Measurements from ENCODE around the gene TBL1X.

TBL1X gene

GRCh38 chrX:9707306-9708033 is 242.6 kb downstream of the TBL1X start:
- Mint-ChIP-seq H3K27ac (no peak overlapping the region), H3K36me3 (peaks cover 19% of the 10 kb centered on the region), H3K9me3 (no peaks in the 10 kb centered on the region), H3K4me1 (peaks cover 8% of the 10 kb centered on the region), H3K27me3 (no peaks in the 10 kb centered on the region), H3K4me3 (no peak overlapping the region)
- DNase-seq (ENCODE audit: low spot score in 2 of 2) = no peak
- no peak for ATAC-seq (ENCODE audit: low read depth)

GRCh38 chrX:9708086-9708485 is 243.2 kb downstream of the TBL1X start:
- DNase-seq (ENCODE audit: low spot score in 2 of 2) (no peak), ATAC-seq (ENCODE audit: low read depth) (no peak)
- Mint-ChIP-seq H3K27ac (peak overlapping the region; percentile 41), H3K36me3 (peaks cover 21% of the 10 kb centered on the region), H3K27me3 (no peaks in the 10 kb centered on the region), H3K4me1 (peaks cover 8% of the 10 kb centered on the region), H3K4me3 (no peak overlapping the region), H3K9me3 (no peaks in the 10 kb centered on the region)

GRCh38 chrX:9708923-9709553 is 244.2 kb downstream of the TBL1X start:
- no peak overlapping the region for H3K4me3 Mint-ChIP-seq
- peaks cover 8% of the 10 kb centered on the region for H3K4me1 Mint-ChIP-seq
- DNase-seq (ENCODE audit: low spot score in 2 of 2) (peak; percentile 73 to 79), ATAC-seq (ENCODE audit: low read depth) (peak; percentile 91)
- peak overlapping the region; percentile 41 for H3K27ac Mint-ChIP-seq
- H3K36me3 Mint-ChIP-seq = peaks cover 22% of the 10 kb centered on the region
- no peaks in the 10 kb centered on the region for H3K27me3 Mint-ChIP-seq
- H3K9me3 Mint-ChIP-seq = no peaks in the 10 kb centered on the region

GRCh38 chrX:9710332-9710731 is 245.5 kb downstream of the TBL1X start:
- no peaks in the 10 kb centered on the region for H3K27me3 Mint-ChIP-seq
- H3K36me3 Mint-ChIP-seq = peaks cover 19% of the 10 kb centered on the region
- no peaks in the 10 kb centered on the region for H3K9me3 Mint-ChIP-seq

GRCh38 chrX:9717376-9717775 is 252.5 kb downstream of the TBL1X start:
- H3K27me3 Mint-ChIP-seq = no peaks in the 10 kb centered on the region
- H3K27ac Mint-ChIP-seq = no peak overlapping the region
- peaks cover 42% of the 10 kb centered on the region for H3K36me3 Mint-ChIP-seq
- no peak for DNase-seq (ENCODE audit: low spot score in 2 of 2)
- no peaks in the 10 kb centered on the region for H3K4me1 Mint-ChIP-seq
- ATAC-seq (ENCODE audit: low read depth) = no peak
- H3K9me3 Mint-ChIP-seq = peaks cover 4% of the 10 kb centered on the region
- no peak overlapping the region for H3K4me3 Mint-ChIP-seq

More at GRCh38 chrX:9710332-9710731, 245.5 kb downstream of the TBL1X start:
- peaks cover 8% of the 10 kb centered on the region for H3K4me1 Mint-ChIP-seq
- H3K4me3 Mint-ChIP-seq = no peak overlapping the region
- DNase-seq (ENCODE audit: low spot score in 2 of 2) (no peak), ATAC-seq (ENCODE audit: low read depth) (no peak)
- no peak overlapping the region for H3K27ac Mint-ChIP-seq

- H3K4me3 Mint-ChIP-seq = no peak overlapping the region
- DNase-seq (ENCODE audit: low spot score in 2 of 2) (no peak), ATAC-seq (ENCODE audit: low read depth) (no peak)
- H3K4me1 Mint-ChIP-seq = peaks cover 5% of the 10 kb centered on the region
- no peaks in the 10 kb centered on the region for H3K27me3 Mint-ChIP-seq
- peaks cover 19% of the 10 kb centered on the region for H3K36me3 Mint-ChIP-seq
- H3K27ac Mint-ChIP-seq = no peak overlapping the region
- peaks cover 7% of the 10 kb centered on the region for H3K9me3 Mint-ChIP-seq
Measured at GRCh38 chrX:9724711-9725110, 259.9 kb downstream of the TBL1X start.

GRCh38 chrX:9728261-9728660 is 263.4 kb downstream of the TBL1X start:
- no peak overlapping the region for H3K27ac Mint-ChIP-seq
- peaks cover 2% of the 10 kb centered on the region for H3K9me3 Mint-ChIP-seq
- H3K27me3 Mint-ChIP-seq = no peaks in the 10 kb centered on the region
- peaks cover 2% of the 10 kb centered on the region for H3K36me3 Mint-ChIP-seq
- H3K4me3 Mint-ChIP-seq = no peak overlapping the region
- ATAC-seq (ENCODE audit: low read depth) = peak; percentile 21
- H3K4me1 Mint-ChIP-seq = peaks cover 5% of the 10 kb centered on the region
- DNase-seq (ENCODE audit: low spot score in 2 of 2) = no peak

- H3K4me3 Mint-ChIP-seq = no peak overlapping the region
- no peak for ATAC-seq (ENCODE audit: low read depth)
Measured at GRCh38 chrX:9729171-9729885, 264.5 kb downstream of the TBL1X start.

GRCh38 chrX:9730078-9730477 is 265.2 kb downstream of the TBL1X start:
- no peak overlapping the region for H3K27ac Mint-ChIP-seq
- DNase-seq (ENCODE audit: low spot score in 2 of 2) (no peak), ATAC-seq (ENCODE audit: low read depth) (no peak)
- H3K4me3 Mint-ChIP-seq = no peak overlapping the region
- peaks cover 3% of the 10 kb centered on the region for H3K27me3 Mint-ChIP-seq
- H3K36me3 Mint-ChIP-seq = peaks cover 2% of the 10 kb centered on the region
- H3K4me1 Mint-ChIP-seq = peaks cover 5% of the 10 kb centered on the region
- H3K9me3 Mint-ChIP-seq = peaks cover 5% of the 10 kb centered on the region

More at GRCh38 chrX:9729171-9729885, 264.5 kb downstream of the TBL1X start:
- Mint-ChIP-seq H3K4me1 (peaks cover 5% of the 10 kb centered on the region), H3K9me3 (peaks cover 5% of the 10 kb centered on the region), H3K36me3 (peaks cover 2% of the 10 kb centered on the region), H3K27me3 (peaks cover 3% of the 10 kb centered on the region), H3K27ac (no peak overlapping the region)
- no peak for DNase-seq (ENCODE audit: low spot score in 2 of 2)

- Mint-ChIP-seq H3K4me3 (no peak overlapping the region), H3K9me3 (peaks cover 5% of the 10 kb centered on the region), H3K36me3 (peaks cover 2% of the 10 kb centered on the region), H3K27ac (no peak overlapping the region), H3K27me3 (peaks cover 3% of the 10 kb centered on the region), H3K4me1 (peaks cover 5% of the 10 kb centered on the region)
- ATAC-seq (ENCODE audit: low read depth) (no peak), DNase-seq (ENCODE audit: low spot score in 2 of 2) (no peak)
Measured at GRCh38 chrX:9730752-9731151, 265.9 kb downstream of the TBL1X start.

GRCh38 chrX:9737363-9737762 is 272.5 kb downstream of the TBL1X start:
- Mint-ChIP-seq H3K36me3 (no peaks in the 10 kb centered on the region), H3K27ac (no peak overlapping the region), H3K4me1 (no peaks in the 10 kb centered on the region), H3K4me3 (no peak overlapping the region), H3K9me3 (peaks cover 3% of the 10 kb centered on the region), H3K27me3 (peaks cover 3% of the 10 kb centered on the region)
- DNase-seq (ENCODE audit: low spot score in 2 of 2) = no peak
- ATAC-seq (ENCODE audit: low read depth) = no peak

- Mint-ChIP-seq H3K4me1 (no peaks in the 10 kb centered on the region), H3K27ac (no peak overlapping the region), H3K4me3 (no peak overlapping the region), H3K27me3 (peaks cover 3% of the 10 kb centered on the region), H3K36me3 (no peaks in the 10 kb centered on the region), H3K9me3 (peaks cover 3% of the 10 kb centered on the region)
- DNase-seq (ENCODE audit: low spot score in 2 of 2) (no peak), ATAC-seq (ENCODE audit: low read depth) (no peak)
Measured at GRCh38 chrX:9738151-9738550, 273.3 kb downstream of the TBL1X start.

GRCh38 chrX:9739130-9739529 is 274.3 kb downstream of the TBL1X start:
- Mint-ChIP-seq H3K4me1 (no peaks in the 10 kb centered on the region), H3K27me3 (peaks cover under 1% of the 10 kb centered on the region), H3K4me3 (no peak overlapping the region), H3K27ac (no peak overlapping the region), H3K9me3 (peaks cover under 1% of the 10 kb centered on the region), H3K36me3 (no peaks in the 10 kb centered on the region)
- no peak for DNase-seq (ENCODE audit: low spot score in 2 of 2)
- no peak for ATAC-seq (ENCODE audit: low read depth)

- ATAC-seq (ENCODE audit: low read depth) (no peak), DNase-seq (ENCODE audit: low spot score in 2 of 2) (no peak)
- peaks cover 10% of the 10 kb centered on the region for H3K4me1 Mint-ChIP-seq
- H3K4me3 Mint-ChIP-seq = peak overlapping the region; percentile 57
- peaks cover 4% of the 10 kb centered on the region for H3K9me3 Mint-ChIP-seq
- H3K36me3 Mint-ChIP-seq = peaks cover 6% of the 10 kb centered on the region
- H3K27me3 Mint-ChIP-seq = peaks cover 6% of the 10 kb centered on the region
- H3K27ac Mint-ChIP-seq = no peak overlapping the region
Measured at GRCh38 chrX:9745417-9746115, 280.7 kb downstream of the TBL1X start.

All from memory B cell (primary cell).